GM18909 (cell line): ENCODE measurements around the gene CLIC1.

Experiments
- ATAC-seq: cut with Tn5 transposase; IDR thresholded peaks from one replicate; pipeline ENCODE4 v1.9.1; 2021; ENCODE audit warnings: mild to moderate bottlenecking; ENCODE audit not compliant: unreplicated experiment, poor library complexity

Gene CLIC1

GRCh38 chr6:31769684-31770371 is 33.5 kb upstream of the CLIC1 start:
- no peak for ATAC-seq

GRCh38 chr6:31768363-31769257 is 32.3 kb upstream of the CLIC1 start:
- ATAC-seq, result no peak

GRCh38 chr6:31767096-31767645 is 30.8 kb upstream of the CLIC1 start:
- ATAC-seq, result no peak

GRCh38 chr6:31765910-31766794 is 29.8 kb upstream of the CLIC1 start:
- no peak for ATAC-seq

GRCh38 chr6:31765559-31765909 is 29.2 kb upstream of the CLIC1 start:
- ATAC-seq, result no peak

- no peak for ATAC-seq
Measured at GRCh38 chr6:31764198-31764597, 27.9 kb upstream of the CLIC1 start.

GRCh38 chr6:31763619-31763940 is 27.2 kb upstream of the CLIC1 start:
- no peak for ATAC-seq

GRCh38 chr6:31762878-31763618 is 26.7 kb upstream of the CLIC1 start:
- ATAC-seq, result no peak

- no peak for ATAC-seq
Measured at GRCh38 chr6:31762356-31762755, 26.0 kb upstream of the CLIC1 start, which contains the start of gene SAPCD1. Gene SAPCD1 (plus strand): TSS chr6:31762656. CDS start chr6:31763055, 399 bp downstream.

GRCh38 chr6:31761343-31761742 is 25.0 kb upstream of the CLIC1 start:
- ATAC-seq, result no peak

GRCh38 chr6:31760790-31761189 is 24.5 kb upstream of the CLIC1 start:
- no peak for ATAC-seq

GRCh38 chr6:31758281-31758680 is 22.0 kb upstream of the CLIC1 start:
- ATAC-seq, result no peak

- ATAC-seq, result no peak
Measured at GRCh38 chr6:31752739-31753319, 16.5 kb upstream of the CLIC1 start.

GRCh38 chr6:31750411-31751022 is 14.2 kb upstream of the CLIC1 start:
- no peak for ATAC-seq

- no peak for ATAC-seq
Measured at GRCh38 chr6:31749301-31750036, 13.1 kb upstream of the CLIC1 start.

GRCh38 chr6:31744422-31744821 is 8.1 kb upstream of the CLIC1 start:
- no peak for ATAC-seq

GRCh38 chr6:31742894-31743293 is 6.6 kb upstream of the CLIC1 start:
- ATAC-seq, result no peak

- no peak for ATAC-seq
Measured at GRCh38 chr6:31741815-31742214, 5.5 kb upstream of the CLIC1 start.
